ENCODE measurements around the gene WNT9A.

WNT9A gene

DNA sequence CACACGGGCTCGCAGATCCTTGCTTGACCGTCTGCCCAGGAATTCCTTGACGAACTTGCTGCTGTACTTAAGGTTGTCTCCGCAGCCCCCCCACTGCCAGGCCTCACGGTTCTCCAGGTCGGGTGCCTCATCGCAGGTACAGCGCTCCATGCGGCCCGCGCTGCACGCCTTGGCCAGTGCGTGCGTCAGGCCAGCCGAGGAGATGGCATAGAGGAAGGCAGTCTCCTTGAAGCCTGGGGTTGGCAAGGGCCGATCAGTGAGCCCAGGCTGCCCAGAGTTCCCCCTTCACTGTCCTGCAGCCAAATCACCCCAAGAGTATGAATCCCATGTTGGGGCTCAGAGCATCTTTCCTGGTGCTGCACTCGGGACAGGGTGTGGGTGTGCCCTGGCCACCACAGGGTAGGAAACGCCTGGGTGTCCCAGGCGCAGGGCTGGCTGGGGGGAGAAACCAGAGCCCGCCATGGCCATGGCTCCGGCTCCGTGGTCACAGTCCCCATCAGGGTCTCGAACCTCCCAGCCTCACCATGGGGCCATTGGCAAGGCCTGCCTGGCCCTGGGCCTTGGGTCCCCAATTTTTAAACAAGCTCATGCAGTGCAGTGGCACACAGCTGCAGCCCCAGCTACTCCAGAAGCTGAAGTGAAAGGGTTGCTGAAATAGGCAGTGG is 23.4 kb downstream of the WNT9A start:
- DNase-seq: no peak

DNA sequence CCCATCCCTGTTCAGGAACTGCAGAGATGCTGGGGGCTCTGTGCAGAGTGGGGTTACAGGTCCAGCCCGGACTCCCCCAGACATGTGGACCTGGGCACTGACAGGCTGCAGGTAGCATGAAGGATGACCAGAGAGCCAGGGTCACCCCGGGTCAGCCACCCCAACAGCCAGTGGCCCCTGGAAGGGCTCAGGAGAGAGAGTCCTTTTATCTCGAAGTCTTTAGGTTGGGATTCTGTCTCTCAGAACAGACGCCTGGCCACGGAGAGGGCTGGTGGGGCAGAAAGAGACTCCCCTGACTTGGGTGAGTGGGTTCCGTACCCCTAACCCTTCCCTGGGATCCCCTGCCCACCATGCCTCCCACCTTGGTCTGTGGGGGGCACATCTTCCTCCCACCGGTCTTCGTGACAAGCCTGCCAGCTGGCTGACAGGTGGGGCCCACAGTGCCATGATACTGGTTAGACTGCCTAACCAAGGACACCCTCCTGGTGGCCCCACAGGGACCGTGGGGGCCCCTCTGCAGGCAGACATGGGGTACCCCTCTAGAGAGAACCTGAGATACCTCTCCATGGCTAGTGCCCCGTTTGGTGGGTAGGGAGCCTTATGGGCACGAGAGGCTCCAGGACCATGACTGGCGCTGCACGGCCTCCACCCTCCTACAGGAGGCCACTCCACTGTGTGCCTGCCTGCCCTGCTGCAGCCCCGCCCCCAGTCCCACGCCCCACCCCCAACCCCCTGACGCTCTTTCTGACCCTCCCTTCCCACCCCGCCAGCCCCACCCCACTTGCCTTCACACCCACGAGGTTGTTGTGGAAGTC is 24.2 kb downstream of the WNT9A start:
- DNase-seq: no peak

DNA sequence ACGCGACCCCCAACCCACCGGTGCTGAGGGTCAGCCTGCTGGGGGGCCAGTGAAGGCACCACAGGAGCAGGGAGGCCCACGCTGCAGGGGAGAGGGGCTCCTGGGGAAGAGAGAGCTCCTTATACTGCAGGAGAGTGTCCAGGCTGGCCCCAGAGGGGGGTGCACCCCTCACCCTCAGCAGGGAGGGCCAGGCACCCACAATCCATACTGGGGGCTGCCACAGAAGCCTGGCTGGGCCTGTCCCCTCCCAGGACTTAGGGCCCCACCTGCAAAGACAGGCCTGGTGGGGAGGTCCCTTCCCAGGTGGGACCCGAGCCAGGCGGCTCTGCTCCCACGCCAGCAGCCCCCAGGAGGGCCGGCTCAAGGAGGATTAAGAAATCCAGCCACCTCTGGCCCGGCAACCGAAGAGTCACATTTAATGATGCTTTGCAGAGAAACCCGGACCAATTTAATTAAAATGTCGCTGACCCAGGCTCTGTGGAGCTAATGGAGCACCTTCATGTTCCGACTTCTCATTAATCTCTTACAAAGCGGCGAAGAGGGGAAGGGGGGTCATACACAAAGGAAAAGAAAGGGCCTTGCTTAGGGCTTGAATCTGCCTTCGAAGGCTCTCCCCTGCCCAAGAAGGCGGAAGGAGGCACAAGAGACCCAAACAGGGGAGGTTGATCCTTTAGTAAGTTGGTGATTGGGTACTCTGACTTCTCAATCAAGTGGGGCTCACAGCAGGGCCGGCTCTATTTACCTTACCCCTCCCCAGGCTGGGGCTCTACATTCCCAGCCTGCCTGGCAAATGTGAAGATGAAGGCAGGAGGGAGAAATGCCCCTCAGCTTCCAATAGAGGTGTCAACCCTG is 25.0 kb downstream of the WNT9A start:
- DNase-seq: no peak

DNA sequence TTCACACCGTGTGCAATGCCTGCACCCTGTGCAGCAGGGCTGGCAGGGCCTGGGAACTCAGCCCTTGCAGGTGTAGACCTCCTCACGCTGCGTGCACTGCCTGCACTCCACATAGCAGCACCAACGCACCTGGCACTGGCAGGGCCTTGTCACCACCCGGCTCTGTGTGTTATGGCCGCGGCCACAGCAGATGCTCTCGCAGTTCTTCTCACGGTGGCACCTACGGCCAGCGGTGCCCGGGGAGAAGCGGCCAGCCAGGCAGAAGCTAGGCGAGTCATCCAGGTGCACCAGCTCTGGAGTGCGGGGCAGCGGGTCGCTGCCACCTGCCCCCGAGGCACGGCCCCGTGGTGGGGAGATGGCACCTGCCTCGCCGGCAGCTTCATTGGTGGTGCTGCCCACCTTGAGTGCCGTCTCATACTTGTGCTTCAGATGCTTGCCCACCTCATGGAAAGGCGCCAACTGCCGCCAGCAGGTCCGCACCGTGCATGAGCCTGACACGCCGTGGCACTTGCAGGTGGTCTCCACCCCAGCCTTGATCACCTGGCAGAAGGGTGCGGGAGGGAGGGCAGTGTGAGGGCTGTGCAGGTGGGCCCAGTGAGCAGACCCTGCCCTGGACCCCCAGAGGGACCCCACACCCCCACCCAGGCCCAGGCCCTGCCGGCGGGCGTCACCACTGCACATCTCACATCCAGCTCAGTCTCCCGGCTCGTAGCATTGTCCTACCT is 26.1 kb downstream of the WNT9A start:
- no peak for DNase-seq

DNA sequence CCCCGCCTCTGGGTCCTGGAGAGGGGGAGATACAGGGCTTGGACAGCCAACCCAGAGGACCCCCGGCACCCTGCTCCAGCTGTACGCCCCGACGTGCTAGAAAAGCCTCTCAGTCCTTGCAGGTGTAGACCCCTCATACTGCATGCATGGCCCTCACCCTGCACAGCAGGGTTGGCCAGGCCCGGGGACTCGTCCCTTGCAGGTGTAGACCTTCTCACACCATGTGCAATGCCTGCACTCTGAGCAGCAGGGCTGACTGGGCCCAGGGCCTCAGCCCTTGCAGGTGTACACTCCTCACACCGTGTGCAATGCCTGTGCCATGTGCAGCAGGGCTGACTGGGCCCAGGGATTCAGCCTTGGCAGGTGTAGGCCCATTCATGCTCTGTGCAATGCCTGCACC is 26.8 kb downstream of the WNT9A start:
- DNase-seq: no peak

DNA sequence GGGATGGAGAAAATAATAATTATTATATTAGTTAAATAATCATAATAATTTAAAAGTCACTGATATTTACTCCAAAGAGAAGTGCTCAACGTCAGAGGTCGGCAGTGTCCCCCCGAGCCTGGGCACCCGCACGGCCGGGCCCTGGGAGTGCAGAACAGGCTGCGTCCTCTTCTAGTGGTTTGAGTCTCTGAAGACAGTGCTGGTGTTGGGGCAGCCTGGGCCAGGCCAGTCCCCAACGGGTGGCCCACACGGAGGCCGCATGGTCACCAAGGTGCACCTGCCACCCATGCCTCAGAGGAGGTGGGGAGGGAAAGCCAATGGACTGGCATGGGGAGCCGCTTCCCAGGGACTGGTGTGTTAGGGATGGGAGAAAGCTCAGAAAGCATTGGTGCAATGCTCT is 27.3 kb downstream of the WNT9A start:
- DNase-seq: no peak

DNA sequence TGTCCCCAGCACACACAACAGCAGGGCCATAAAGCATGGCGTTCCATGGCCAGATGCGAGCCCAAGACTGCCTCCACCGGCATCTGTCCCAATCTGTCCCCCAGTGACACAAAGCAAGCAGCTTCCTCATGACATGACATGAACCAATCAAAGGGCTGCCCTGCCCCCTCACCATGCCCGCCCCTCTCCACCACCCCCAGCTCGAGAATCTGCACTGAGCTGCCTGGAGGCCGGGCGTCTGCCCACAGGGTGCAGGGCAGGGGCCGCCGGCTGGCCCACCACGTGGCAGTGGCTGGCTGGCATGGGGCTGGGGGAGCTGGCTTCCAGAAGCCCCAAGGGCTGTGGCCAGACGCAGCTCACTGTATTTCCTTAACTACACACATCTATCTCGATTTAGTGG is 27.8 kb downstream of the WNT9A start:
- no peak for DNase-seq

DNA sequence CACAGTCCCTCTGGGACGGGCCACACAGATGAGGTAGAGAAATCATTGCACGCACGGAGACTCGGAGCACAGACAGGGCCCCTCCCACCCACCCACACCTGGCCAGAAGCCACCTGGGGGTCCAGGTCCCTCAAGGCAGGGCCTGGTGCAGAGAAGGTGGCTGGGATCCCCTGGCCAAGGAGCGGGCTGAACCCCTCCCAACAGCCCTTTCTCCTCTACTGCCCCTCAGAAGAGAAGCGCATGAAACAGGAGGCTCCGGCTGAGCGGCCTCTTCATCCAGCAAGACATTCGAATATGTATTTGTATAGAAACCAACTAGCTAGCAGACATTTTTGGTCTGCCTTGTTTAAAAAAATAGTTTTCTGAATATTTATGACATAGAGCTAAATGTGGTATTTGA is 29.0 kb downstream of the WNT9A start:
- no peak for DNase-seq

DNA sequence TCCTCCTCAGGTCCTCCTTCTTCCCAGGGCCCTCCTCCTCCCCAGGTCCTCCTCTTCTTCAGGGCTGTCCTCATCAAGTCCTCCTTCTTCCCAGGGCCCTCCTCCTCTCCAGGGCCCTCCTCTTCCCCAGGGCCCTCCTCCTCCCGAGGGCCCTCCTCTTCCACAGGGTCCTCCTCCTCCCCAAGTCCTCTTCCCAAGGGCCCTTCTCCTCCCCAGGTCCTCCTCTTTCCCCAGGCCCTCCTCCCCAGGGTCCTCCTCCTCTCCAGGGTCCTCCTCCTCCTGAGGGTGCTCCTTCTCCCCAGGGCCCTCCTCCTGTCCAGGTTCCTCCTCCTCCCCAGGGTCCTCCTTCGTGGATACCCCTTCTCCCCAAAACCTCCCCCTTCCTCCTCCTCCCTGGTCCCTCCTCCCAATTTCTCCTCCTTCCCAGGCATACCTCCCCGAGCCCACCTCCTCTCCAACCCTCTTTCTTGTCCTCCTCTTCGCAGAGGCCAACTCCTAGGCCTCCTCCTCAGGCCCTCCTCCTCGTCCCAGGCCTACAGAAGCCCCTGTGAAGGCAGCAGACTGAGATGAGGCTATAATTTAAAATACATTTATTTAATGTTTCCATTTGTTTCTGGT is 29.5 kb downstream of the WNT9A start:
- DNase-seq: no peak

DNA sequence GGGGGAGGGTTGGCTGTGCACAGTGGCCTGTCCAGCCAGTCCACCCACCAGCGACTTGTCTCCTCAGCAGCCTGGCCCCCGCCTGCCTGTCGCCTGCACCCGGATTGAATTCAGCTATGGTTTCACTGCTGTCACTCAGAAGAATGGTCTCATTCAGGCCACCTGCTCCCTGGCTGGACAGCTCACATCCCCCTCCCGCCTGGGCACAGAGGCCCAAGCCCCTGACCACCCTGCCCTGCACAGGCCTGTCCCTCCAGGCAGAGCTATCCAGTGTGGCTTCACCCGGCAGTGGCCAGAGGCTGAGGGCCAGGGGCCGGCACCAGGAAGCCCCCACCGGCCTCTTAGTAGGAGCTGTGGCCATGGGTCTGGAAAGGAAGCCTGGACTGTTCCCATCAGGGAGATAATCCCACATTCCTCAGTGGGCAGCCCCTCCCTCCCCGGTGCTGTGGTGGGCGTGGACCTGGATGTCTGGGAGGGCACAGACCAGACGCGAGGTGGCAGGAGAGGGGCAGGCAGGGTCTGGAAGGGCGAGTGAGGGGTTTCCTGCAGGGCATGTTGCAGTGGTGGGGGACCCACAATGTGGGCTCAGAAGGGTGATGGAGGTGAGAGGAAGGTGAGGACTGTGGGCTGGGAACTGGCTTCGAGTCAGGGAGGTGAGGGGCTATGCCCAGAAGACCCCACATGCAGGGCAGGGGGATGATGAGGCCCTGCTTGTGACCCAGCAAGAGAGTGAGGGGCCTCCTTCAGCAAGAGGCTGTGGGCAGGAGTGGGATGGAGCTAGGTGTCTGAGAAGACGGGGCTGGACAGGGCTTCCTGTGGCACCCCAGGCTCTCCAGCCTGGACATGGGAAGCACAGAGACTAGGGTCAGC is 30.4 kb downstream of the WNT9A start:
- DNase-seq: no peak

DNA sequence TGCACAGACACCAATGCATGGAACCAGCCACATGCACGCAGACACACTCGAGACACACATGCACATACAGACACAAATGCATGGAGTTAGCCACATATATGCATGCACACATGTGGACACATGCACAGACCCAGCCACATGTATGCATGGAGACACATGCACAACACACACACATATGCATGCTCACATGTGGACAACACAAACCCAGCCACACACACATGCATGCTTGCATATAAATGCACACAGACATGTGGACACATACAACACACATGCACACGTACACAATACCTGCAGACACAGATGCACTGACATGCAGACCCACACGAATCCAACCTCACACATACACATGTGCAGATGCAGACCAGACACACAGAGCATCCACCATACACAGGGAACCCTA is 31.1 kb downstream of the WNT9A start:
- DNase-seq: no peak

DNA sequence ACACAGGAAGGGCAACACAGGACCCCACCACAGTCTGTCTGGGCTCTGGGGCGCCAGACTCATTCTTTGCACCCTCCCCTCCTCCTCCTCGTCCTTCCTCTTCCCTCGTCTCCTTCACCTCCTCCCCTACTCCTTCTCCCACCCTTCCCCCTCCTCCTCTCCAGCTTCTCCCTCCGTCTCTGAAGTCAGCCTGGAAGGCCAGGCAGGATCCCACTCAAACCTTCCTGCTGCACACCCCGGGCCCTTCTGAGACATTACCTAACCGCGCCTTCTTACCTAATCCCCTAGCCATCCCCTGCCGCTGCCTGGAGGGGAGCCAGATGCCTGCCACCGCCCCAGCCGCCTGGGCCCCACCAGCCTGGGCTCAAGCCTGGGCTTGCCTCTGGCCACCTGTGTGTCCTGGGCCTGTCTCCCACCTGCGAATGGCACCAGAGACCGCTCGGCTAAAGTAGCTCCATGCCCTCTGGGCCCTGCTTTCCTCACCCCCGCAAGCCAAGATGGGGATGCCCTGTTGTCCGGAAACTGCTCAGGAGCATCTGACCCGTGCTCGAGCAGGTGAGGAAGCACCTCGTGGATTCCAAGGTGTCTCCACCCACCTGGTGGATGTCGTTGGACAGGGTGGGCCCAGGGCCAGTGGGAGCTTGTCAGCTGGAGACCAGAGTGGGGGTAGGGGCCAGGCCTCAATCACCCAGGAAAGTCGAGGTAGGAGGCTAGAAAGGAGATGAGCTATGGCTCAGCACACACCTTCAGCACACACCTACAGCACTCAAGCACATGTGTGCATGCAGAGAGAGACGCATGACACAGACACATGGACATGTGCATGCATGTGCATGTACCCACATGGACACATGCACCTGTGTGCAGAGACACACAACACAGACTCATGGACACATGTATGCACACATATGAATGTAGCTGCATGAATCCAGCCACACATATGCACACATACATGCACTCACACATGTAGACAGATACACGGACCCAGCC is 31.9 kb downstream of the WNT9A start:
- no peak for DNase-seq

DNA sequence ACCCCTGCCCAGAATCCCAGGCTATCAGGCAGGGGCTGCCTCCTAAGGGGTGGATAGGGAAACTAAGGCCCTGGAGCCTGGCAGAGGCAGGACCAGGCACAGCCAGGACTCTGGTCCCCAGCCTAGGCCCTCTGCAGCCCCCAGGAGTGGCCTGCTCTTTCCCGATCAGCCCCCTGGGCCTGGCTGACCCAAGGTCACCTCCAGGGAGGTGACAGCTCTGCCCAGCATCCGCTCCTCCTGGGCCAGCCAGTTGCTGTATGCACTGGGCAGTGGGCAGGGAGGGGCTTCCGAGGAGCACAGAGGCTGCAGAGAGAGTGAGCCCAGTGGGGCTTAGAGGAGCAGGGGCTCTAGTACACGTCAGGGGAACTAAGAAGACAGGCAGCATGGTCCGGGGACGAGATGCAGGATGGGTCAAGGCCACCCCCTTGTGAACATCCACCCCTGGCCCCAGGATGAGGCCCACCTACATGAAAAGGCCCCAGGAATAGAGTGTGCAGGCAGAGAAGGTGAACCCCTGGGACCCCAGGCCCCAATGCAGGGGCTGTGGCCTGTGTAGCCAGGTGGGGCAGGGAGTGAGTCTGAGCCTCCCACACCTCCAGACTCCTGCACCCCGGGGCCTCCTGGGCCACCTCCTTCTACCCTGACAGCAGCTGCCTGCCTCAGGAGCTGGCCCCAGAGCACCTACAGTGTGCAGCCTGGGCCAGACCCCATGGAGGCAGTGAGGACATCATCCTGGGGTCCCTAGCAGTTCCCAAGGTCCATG is 32.8 kb downstream of the WNT9A start:
- DNase-seq: no peak

DNA sequence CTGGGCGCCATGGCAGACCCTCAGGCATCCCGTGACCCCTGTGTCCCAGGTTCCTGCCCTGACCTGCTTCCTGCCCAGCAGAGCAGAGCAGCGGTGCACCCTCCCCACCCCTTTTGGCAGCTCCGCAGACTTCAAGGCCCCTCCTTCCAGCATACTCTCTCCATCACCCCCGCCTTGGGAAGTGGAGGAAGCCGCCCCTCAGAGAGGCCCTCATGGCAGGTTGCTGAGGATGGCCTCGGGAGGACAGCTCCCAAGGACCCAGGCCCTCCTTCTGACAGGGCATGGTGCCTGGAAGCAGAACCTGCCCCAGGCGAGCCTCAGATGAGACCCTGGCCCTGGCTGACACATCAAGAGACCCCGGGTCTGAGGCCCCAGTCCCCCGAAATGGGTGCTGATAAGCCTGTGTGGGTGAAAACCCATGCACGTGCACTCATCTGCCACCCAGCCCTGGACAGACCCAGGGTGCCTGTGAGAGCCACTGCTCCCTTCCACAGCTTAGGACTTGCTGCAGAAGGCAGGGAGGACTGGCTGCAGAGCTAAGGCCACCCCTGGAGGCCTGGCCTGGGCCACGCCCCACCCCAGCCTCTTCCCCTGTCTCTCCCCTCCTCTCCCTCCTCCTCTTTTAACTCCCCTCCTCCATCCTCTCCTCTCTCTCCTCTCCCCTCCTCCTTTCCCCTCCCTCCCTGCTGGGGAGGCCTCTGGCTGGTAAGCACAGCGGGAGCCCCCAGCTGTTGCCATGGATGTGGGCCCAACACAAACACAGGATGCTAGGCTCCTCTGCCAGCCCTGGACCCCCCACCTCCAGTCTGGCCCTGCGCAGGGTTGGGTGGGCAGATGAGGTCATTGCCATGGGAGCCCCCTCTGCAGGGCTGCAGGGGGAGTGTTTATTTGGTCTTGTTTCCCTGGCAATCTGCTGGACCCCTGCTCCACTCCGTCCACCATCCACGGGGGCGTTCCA is 33.7 kb downstream of the WNT9A start:
- no peak for DNase-seq

DNA sequence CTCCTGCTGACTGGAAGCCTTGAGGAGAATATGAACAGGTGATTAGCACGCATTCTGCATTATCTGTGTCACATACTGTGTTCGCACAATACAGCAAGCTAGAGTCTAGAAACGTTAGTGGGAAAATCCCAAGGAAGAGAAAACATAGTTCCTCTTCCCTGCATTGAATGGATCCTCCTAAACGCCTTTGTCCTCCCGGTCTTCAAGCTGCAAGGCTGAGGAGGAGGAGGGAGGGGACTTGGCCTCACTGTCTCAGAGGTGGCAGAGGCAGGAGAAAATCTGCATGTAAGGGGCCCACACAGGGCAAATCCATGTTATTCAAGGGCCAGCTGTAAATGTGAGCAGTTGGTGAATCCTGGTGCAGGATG is 34.4 kb downstream of the WNT9A start:
- no peak for DNase-seq

DNA sequence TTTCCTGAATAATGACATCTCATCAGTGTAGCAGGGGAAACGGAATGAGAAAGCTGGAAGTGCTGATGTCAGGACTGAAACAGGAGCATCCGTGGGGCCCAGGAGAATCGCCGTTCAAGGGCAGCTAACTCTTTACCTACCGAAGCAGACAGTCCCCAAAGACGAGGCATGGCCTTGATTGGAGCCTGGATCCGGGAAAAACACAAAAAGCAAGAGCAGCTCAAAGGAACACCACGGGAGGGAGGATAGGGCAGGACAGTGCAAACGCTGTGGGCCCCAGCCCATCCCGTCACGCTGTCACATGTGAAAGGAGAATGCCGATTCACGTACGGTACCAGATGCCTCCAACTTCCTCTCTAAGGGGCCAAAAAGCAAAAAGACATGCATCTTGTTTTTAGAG is 34.9 kb downstream of the WNT9A start:
- no peak for DNase-seq

DNA sequence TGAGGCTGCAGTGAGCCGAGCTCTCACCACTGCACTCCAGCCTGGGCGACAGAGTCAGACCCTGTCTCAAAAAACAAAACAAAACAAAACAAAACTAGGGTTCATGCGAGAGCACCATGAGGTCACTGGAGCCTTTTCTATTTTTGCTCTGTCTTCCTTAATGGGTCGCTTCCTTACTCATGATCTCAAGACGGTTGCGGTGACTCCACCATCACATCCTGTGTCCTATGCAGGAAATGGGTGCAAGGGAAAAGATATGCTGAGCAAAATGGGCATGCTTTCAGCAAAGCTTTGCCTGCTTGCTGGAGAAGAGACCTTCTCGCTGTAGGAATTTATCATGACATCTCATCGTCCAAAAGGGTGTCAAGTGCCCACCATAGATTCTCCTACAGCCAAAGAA is 36.4 kb downstream of the WNT9A start:
- DNase-seq: no peak

DNA sequence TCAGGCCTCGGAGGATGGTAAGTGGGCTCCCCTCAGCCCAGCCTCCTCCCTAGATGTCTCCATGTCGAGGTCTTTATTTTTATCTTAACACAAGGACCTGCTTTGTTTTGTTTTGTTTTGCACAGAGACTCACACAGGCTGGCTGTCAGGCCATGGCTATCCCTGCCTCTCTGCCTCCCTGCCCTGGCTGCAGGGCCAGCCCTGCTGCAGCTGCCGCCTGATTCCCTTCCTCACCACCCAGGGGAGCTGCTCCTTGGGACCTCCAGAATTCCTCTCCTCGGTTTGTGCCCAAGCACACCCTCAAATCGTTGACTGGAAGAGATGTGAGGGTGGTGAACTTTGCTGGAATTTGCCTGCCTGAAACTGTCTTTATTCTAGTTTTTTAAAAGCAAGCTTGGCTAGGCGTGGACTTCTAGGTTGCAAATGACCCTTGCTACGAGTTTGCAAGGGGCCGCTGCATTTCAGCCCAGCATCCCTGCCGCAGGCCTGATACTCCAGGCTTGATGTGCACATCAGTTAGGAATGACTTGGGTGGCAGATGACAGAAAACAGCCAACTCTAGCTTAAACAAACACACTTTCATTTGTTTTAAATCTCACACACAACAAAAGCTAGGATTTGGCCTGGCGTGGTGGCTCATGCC is 37.1 kb downstream of the WNT9A start:
- no peak for DNase-seq
